Subcutaneous abdominal adipose tissue (tissue), 5 donors: ENCODE results near the gene ADGRA1.

Experiments used
- H3K27ac ChIP-seq: one replicate; pipeline ENCODE4 v1.7.0; 2013; ENCODE audit warnings: low read depth, mild to moderate bottlenecking, inconsistent platforms, low read length, moderate library complexity
- H3K27me3 ChIP-seq, 5 donors: one replicate each; pipeline ENCODE4 v1.7.0; 2013; ENCODE audit warnings: low read length in 5 of 5, inconsistent platforms in 1 of 5; ENCODE audit not compliant: control insufficient read depth in 5 of 5, insufficient read depth in 4 of 5
- H3K36me3 ChIP-seq, 5 donors: one replicate each; pipeline ENCODE4 v1.7.0; 2013; ENCODE audit warnings: low read length in 5 of 5; ENCODE audit not compliant: control insufficient read depth in 5 of 5, insufficient read depth in 5 of 5
- H3K4me1 ChIP-seq, 5 donors: one replicate each; pipeline ENCODE4 v1.7.0; 2013; ENCODE audit warnings: low read length in 5 of 5, mild to moderate bottlenecking in 3 of 5, moderate library complexity in 1 of 5; ENCODE audit not compliant: control insufficient read depth in 5 of 5, insufficient read depth in 5 of 5
- H3K4me3 ChIP-seq, 5 donors: one replicate each; pipeline ENCODE4 v1.7.0; 2013; ENCODE audit warnings: low read length in 5 of 5, low read depth in 1 of 5
- H3K9ac ChIP-seq, 5 donors: one replicate each; pipeline ENCODE4 v1.7.0; 2013; ENCODE audit warnings: low read length in 5 of 5, mild to moderate bottlenecking in 4 of 5, moderate library complexity in 3 of 5
- H3K9me3 ChIP-seq, 5 donors: one replicate each; pipeline ENCODE4 v1.7.0; 2013; ENCODE audit warnings: low read length in 5 of 5; ENCODE audit not compliant: control insufficient read depth in 5 of 5
- donor health status: healthy.
- donor health status: healthy.
- donor health status: healthy.
- donor health status: healthy.
- donor health status: healthy.

The ADGRA1 gene

GRCh38 chr10:133085251-133086125 lies 2.2 kb upstream of the ADGRA1 start:
- no peaks in the 10 kb centered on the region for H3K36me3 ChIP-seq
- H3K9ac ChIP-seq, result no peak overlapping the region
- H3K4me3 ChIP-seq, result no peak overlapping the region
- H3K4me1 ChIP-seq, result no peaks in the 10 kb centered on the region
- H3K27me3 ChIP-seq, result peaks cover 34 to 58% (median 54%) of the 10 kb centered on the region in 5 donors
- H3K9me3 ChIP-seq, result no peaks in the 10 kb centered on the region
- no peak overlapping the region for H3K27ac ChIP-seq

DNA sequence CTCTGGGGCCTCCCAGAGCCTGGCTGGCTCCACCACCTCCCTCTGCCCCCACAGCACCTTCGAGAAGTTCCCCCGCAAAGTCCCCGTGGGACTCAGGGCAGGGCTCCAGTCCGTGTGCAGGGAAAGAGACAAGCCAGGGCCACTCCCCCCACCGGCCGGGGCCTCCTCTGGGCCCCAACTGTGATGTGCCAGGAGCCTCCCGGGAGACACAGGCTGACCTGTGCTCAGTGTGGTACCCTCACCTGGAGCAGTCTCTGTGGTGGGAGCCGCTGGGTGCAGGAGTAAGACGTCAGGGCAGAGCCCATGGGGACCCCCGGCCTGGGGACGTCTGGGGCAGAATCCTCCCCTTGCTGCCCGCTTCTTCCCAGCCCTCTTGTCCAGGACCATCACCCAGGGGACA lies 1.5 kb upstream of the ADGRA1 start:
- H3K36me3 ChIP-seq, result no peaks in the 10 kb centered on the region
- H3K4me3 ChIP-seq, result no peak overlapping the region
- no peaks in the 10 kb centered on the region for H3K9me3 ChIP-seq
- peaks cover 36 to 60% (median 56%) of the 10 kb centered on the region in 5 donors for H3K27me3 ChIP-seq
- no peak overlapping the region for H3K9ac ChIP-seq
- H3K27ac ChIP-seq, result no peak overlapping the region
- no peaks in the 10 kb centered on the region for H3K4me1 ChIP-seq

GRCh38 chr10:133087045-133087678 lies 562 bp upstream of the ADGRA1 start:
- Histone ChIP-seq H3K27me3 (peaks cover 34 to 56% (median 51%) of the 10 kb centered on the region in 5 donors), H3K9ac (no peak overlapping the region), H3K36me3 (no peaks in the 10 kb centered on the region), H3K4me3 (no peak overlapping the region), H3K9me3 (no peaks in the 10 kb centered on the region), H3K27ac (no peak overlapping the region), H3K4me1 (no peaks in the 10 kb centered on the region)

DNA sequence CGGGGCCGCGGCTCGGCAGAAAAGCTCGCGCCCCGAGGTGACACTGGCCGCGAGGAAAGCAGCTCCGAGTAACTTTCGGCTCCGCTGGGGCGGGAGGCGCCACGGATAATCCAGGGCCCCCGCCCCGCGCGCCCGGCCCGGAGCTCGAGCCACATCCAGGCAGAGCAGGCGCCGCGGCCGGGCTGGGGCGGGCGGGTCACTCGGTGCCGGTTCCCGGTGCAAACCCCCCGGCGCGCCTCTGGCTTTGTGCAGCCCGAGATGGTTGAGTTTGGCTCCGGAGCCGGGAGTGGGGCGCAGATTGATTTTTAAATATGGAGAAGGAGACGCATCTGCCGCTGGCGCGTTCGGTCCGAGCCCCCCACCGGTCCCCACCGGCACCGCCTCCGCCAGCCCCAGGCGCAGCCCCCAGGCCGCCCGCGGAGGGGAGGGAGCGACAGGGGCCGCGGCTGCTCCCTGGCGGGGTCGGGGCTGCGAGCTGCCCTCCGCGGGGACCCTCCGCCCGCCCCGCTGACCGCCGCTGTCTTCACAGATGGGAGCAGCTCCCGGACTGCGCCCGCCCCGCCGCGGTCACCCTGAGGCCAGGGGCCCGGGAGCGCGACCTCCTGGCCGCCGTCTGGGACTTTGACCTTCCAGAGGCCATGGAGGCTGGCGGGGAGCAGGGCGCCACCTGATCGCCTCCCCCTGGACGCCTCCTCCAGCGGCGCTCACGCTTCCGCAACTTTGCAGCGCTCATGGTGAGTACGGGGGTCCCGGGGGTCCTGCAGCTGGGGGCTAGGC lies 643 bp downstream of the ADGRA1 start:
- Histone ChIP-seq H3K9me3 (no peaks in the 10 kb centered on the region), H3K9ac (no peak overlapping the region), H3K4me3 (no peak overlapping the region), H3K4me1 (no peaks in the 10 kb centered on the region), H3K36me3 (no peaks in the 10 kb centered on the region), H3K27me3 (peaks cover 27 to 49% (median 45%) of the 10 kb centered on the region in 5 donors), H3K27ac (no peak overlapping the region)

- no peak overlapping the region for H3K27ac ChIP-seq
- H3K4me1 ChIP-seq, result no peaks in the 10 kb centered on the region
- H3K4me3 ChIP-seq, result no peak overlapping the region
- no peaks in the 10 kb centered on the region for H3K9me3 ChIP-seq
- H3K36me3 ChIP-seq, result no peaks in the 10 kb centered on the region
- no peak overlapping the region for H3K9ac ChIP-seq
- H3K27me3 ChIP-seq, result peaks cover 27 to 49% (median 41%) of the 10 kb centered on the region in 5 donors
These were observed 1.5 kb downstream of the ADGRA1 start for GRCh38 chr10:133088956-133089800.

- Histone ChIP-seq H3K4me3 (no peak overlapping the region), H3K27me3 (peaks cover 32 to 49% (median 37%) of the 10 kb centered on the region in 5 donors), H3K36me3 (no peaks in the 10 kb centered on the region), H3K9ac (no peak overlapping the region), H3K27ac (no peak overlapping the region), H3K9me3 (no peaks in the 10 kb centered on the region), H3K4me1 (no peaks in the 10 kb centered on the region)
These were observed 2.4 kb downstream of the ADGRA1 start for GRCh38 chr10:133090101-133090500.

DNA sequence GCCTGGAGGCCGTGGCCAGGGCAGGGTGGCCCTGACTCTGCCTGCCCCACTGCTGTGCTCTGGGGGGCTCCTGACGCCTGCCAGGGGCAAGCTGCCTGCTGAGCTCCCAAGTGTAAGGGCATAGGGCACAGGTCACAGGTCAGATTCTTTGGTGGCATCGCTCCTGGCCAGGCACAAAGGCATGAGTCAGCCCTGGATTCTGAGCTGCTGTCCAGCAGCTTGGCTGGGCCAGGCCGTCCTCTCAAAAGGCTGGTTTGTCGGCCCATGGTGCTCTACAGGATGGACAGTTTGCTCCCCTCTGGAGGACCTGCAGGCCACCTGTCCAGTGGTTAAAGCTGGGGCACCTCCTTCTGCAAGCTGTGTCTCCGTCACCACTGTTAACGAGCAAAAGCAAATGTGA lies 2.9 kb downstream of the ADGRA1 start:
- no peak overlapping the region for H3K9ac ChIP-seq
- H3K27me3 ChIP-seq, result peaks cover 31 to 48% (median 37%) of the 10 kb centered on the region in 5 donors
- no peak overlapping the region for H3K4me3 ChIP-seq
- no peak overlapping the region for H3K27ac ChIP-seq
- no peaks in the 10 kb centered on the region for H3K36me3 ChIP-seq
- H3K4me1 ChIP-seq, result no peaks in the 10 kb centered on the region
- no peaks in the 10 kb centered on the region for H3K9me3 ChIP-seq

DNA sequence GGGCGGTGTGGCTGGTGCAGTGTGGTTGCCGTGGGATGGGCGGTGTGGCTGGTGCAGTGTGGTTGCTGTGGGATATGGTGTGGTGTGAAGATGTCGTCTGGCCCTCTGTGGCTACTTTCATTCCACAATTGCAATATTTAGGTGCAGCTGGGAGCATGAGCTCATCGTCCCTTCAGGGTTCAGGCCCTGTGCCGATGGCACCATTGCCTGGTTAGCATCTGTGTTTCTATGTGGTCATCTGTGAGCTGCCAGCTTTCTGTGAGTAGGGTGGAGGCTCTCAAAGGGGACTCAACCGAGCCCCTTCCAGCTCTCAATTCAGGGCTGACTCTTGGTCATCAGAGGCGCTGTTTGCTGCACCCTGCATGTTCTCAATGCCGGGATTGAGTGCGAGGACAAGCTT lies 3.6 kb downstream of the ADGRA1 start:
- Histone ChIP-seq H3K36me3 (no peaks in the 10 kb centered on the region), H3K9ac (no peak overlapping the region), H3K4me3 (no peak overlapping the region), H3K9me3 (no peaks in the 10 kb centered on the region), H3K27ac (no peak overlapping the region), H3K27me3 (peaks cover 27 to 48% (median 39%) of the 10 kb centered on the region in 5 donors), H3K4me1 (no peaks in the 10 kb centered on the region)

GRCh38 chr10:133093291-133093690 lies 5.6 kb downstream of the ADGRA1 start:
- Histone ChIP-seq H3K9ac (no peak overlapping the region), H3K9me3 (no peaks in the 10 kb centered on the region), H3K4me1 (no peaks in the 10 kb centered on the region), H3K27me3 (peaks cover 25 to 49% (median 44%) of the 10 kb centered on the region in 5 donors), H3K36me3 (no peaks in the 10 kb centered on the region), H3K4me3 (no peak overlapping the region), H3K27ac (no peak overlapping the region)
